ENCODE data around the gene PRR11. TPM values are rescaled to one million over a fixed set of nuclear protein-coding genes. Genes with fewer than 3 reads are reported as not detected.

The PRR11 gene
- total and polyA plus RNA-seq, 2 of the 8 experiments (the other 6 are each of a cell fraction or from before 2014, with no cell fraction given) = 32.7 to 83.0 TPM

DNA sequence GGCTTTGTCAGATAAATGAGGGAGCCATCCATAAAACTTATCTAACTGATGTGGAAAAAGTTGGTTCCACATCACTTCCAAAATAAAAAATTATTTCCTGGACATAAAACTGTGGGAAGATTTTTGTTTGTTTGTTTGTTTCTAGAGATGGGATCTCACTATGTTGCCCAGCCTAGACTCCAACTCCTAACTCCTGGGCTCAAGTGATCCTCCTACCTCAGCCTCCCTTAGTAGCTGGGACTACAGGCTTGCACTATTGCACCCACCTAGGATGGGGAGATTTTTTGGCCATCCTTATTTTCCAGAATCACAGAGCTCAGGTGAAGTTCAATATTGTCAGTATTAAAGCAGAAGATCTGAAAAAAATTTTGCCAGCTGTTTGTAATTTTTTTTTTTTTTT, 30.5 kb downstream of the PRR11 start:
- FAIRE-seq = no peak
- POLR2A ChIA-PET (ENCODE audit: partially characterized antibody) = no interaction called here
- no peak for TF ChIP-seq CEBPB (IDR thresholded peaks at IDR 0.05; ENCODE audit: low read depth, low read length)
- no peak for TF ChIP-seq EGR1 (IDR thresholded peaks at IDR 0.05; ENCODE audit: borderline replicate concordance, low read depth, low read length)
- TF ChIP-seq CHD2 (IDR thresholded peaks at IDR 0.05; ENCODE audit: low read length) = no peak
- TF ChIP-seq, protein P1, sequence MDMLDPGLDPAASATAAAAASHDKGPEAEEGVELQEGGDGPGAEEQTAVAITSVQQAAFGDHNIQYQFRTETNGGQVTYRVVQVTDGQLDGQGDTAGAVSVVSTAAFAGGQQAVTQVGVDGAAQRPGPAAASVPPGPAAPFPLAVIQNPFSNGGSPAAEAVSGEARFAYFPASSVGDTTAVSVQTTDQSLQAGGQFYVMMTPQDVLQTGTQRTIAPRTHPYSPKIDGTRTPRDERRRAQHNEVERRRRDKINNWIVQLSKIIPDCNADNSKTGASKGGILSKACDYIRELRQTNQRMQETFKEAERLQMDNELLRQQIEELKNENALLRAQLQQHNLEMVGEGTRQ (IDR thresholded peaks at IDR 0.05; ENCODE audit: low read length) = no peak
- no peak for TF ChIP-seq POLR2A (IDR thresholded peaks at IDR 0.05; ENCODE audit: control extremely low read depth in 1 of 2, low read depth in 2 of 2, low read length in 2 of 2)
- TF ChIP-seq NANOG (IDR thresholded peaks at IDR 0.05; ENCODE audit: insufficient read depth, low read depth, low read length, poor library complexity, severe bottlenecking) = no peak
- TF ChIP-seq RXRA (IDR thresholded peaks at IDR 0.05; ENCODE audit: insufficient read depth, low read depth, low read length) = no peak
- TF ChIP-seq TAF1 (IDR thresholded peaks at IDR 0.05; ENCODE audit: low read depth, low read length) = no peak
- TF ChIP-seq YY1 (IDR thresholded peaks at IDR 0.05; ENCODE audit: low read depth, low read length) = no peak
- TF ChIP-seq EP300 (IDR thresholded peaks at IDR 0.05; ENCODE audit: borderline replicate concordance in 1 of 2, low read depth in 2 of 2, low read length in 2 of 2) = no peak
- TF ChIP-seq KDM5A (IDR thresholded peaks at IDR 0.05; ENCODE audit: low read length) = no peak
- no peak for TF ChIP-seq CHD1 (IDR thresholded peaks at IDR 0.05; ENCODE audit: low read depth, low read length)
- no peak for TF ChIP-seq FOSL1 (IDR thresholded peaks at IDR 0.05; ENCODE audit: insufficient read depth, low read depth, low read length)
- TF ChIP-seq RBBP5 (IDR thresholded peaks at IDR 0.05; ENCODE audit: borderline replicate concordance, low read depth, low read length) = no peak
- no peak for TF ChIP-seq BACH1 (IDR thresholded peaks at IDR 0.05; ENCODE audit: low read length)
- no peak for TF ChIP-seq SUZ12 (IDR thresholded peaks at IDR 0.05; ENCODE audit: low read length)

More for the DNA sequence above, 30.5 kb downstream of the PRR11 start:
- Histone ChIP-seq H3K23me2 (ENCODE audit: low read depth, low read length) (no peaks in the 10 kb centered on the region), H3K18ac (ENCODE audit: extremely low read depth, low read length) (no peak overlapping the region), H4K8ac (ENCODE audit: extremely low read depth, insufficient read depth, low read length) (no peak overlapping the region), H3K79me2 (ENCODE audit: control insufficient read depth in 1 of 2, insufficient read depth in 2 of 2, low read length in 2 of 2) (no peaks in the 10 kb centered on the region), H3K4ac (replicated peaks; ENCODE audit: insufficient read length, low read depth, low read length) (no peak overlapping the region), H2BK5ac (ENCODE audit: low read depth, low read length) (no peak overlapping the region), H3K23ac (ENCODE audit: insufficient read length) (no peak overlapping the region), H4K91ac (replicated peaks; ENCODE audit: insufficient read length, low read length) (no peak overlapping the region), H3K36me3 (ENCODE audit: control insufficient read depth in 2 of 4, insufficient read depth in 4 of 4, low read length in 3 of 4) (peaks cover 2 to 29% (median 15%) of the 10 kb centered on the region in 4 experiments; a peak in 7 of 8 replicates), H3K9ac (replicated peaks in 1 of 4; ENCODE audit: extremely low read depth in 1 of 4, low read depth in 3 of 4, low read length in 3 of 4) (no peak overlapping the region), H3K27ac (ENCODE audit: low read depth, low read length) (no peak overlapping the region), H3K79me1 (ENCODE audit: low read depth, low read length) (no peaks in the 10 kb centered on the region; the same call in 1 of the 2 replicates), H3K4me2 (ENCODE audit: insufficient read depth in 1 of 2, low read depth in 2 of 2, low read length in 2 of 2) (no peak overlapping the region), H4K20me1 (replicated peaks in 1 of 2; ENCODE audit: control insufficient read depth in 1 of 2, insufficient read depth in 2 of 2, low read length in 2 of 2) (peaks cover 0 to 2% of the 10 kb centered on the region in 2 experiments), H2BK12ac (ENCODE audit: low read depth, low read length) (no peak overlapping the region), H3K27me3 (replicated peaks in 1 of 4; ENCODE audit: control insufficient read depth in 3 of 4, extremely low read depth in 1 of 4, insufficient read depth in 3 of 4, low read length in 3 of 4) (no peaks in the 10 kb centered on the region), H3K56ac (replicated peaks; ENCODE audit: insufficient read length, low read depth, low read length) (no peak overlapping the region), H3K14ac (ENCODE audit: insufficient read length) (no peak overlapping the region), H3K9me3 (ENCODE audit: insufficient read depth in 2 of 2, low read depth in 1 of 2, low read length in 1 of 2) (no peaks in the 10 kb centered on the region), H2AK5ac (ENCODE audit: low read depth, low read length) (no peak overlapping the region), H3K4me3 (ENCODE audit: extremely low read depth in 1 of 4, insufficient read depth in 2 of 4, low read depth in 3 of 4, low read length in 4 of 4) (no peak overlapping the region), H2AFZ (ENCODE audit: low read length) (no peak overlapping the region), H3K4me1 (replicated peaks in 1 of 4; ENCODE audit: control insufficient read depth in 3 of 4, insufficient read depth in 4 of 4, low read length in 3 of 4) (no peaks in the 10 kb centered on the region), H4K5ac (ENCODE audit: insufficient read length, low read depth, low read length) (no peak overlapping the region), H2BK15ac (ENCODE audit: low read length) (no peak overlapping the region), H2BK20ac (ENCODE audit: low read length) (no peak overlapping the region), H2BK120ac (replicated peaks; ENCODE audit: low read depth, low read length) (no peak overlapping the region)
- no peak for DNase-seq (ENCODE audit: low read depth in 1 of 2, low spot score in 2 of 2)
- CTCF ChIA-PET (ENCODE audit: partially characterized antibody) = interaction anchor here (0.6 to 1.4 kb wide), 3 partner anchors 14 to 504 kb away, joined by 3 to 5 read pairs (median 3); no protein-coding TSS in a partner anchor

All from H1 (cell line).